ENCODE measurements around the gene SOHLH1. TPM values are rescaled to one million over a fixed set of nuclear protein-coding genes. Genes with fewer than 3 reads are reported as not detected.

The SOHLH1 gene
- total and polyA plus RNA-seq, 8 donors: 0.31 TPM; not detected in 7

DNA sequence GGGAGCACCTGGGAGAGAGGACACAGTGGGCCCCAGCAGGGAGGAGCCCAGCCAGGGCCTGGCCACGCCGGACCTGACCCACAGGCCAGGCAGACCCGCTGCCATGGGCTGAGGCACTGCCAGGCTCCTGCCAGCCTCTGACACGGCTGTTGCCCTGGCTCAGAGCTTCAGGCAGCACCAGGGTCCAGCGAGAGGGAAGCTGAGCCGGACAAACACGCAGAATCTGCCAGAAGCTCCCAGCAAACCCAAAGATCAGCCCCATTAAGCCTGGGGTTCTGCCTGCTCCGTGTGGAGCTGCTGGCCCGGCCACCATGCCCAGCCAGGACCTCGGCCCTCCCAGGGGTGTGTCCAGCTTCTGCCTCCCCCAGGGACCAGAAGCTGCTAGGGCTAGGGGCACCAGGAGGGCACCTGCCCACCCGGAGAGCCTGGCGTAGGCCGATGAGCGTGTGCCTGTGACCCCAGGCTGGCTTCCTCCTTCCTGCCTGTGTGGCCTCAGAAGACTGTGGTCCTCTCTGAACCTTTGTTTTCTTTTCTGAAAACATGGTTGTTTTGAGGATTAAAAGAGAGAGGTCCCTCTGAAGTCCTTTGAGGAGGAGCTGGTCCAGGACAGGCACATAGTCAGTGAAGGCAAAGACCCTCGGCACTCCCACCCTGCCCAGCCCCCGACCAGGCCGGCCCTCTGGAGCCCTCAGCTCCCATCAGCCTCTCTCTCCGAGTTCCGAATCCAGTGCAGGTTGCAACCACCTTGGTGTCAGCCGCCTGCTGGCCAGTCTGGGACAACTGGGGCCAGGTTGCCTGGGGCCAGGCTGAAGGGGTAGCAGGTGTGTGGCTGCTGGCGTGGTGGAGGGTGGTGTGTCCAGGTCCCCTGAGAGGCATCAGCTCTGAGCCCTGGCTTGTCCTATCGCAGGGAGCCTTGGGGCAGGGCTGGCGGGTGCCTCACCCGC is 42.3 kb upstream of the SOHLH1 start:
- ATAC-seq (no peak), DNase-seq (no peak), FAIRE-seq (no peak)
- Histone ChIP-seq H3K9me3 (no peaks in the 10 kb centered on the region), H3K4me3 (no peak overlapping the region), H3K4me1 (no peaks in the 10 kb centered on the region), H3K27ac (no peak overlapping the region), H3K27me3 (no peaks in the 10 kb centered on the region), H3K36me3 (no peaks in the 10 kb centered on the region)
- intact Hi-C loops (cut with DNase I): no loop called here
- WGBS, 2 donors: 44 to 54% methylated on average over 21 to 24 of the region's 24 CpGs
- TF ChIP-seq, protein P1, sequence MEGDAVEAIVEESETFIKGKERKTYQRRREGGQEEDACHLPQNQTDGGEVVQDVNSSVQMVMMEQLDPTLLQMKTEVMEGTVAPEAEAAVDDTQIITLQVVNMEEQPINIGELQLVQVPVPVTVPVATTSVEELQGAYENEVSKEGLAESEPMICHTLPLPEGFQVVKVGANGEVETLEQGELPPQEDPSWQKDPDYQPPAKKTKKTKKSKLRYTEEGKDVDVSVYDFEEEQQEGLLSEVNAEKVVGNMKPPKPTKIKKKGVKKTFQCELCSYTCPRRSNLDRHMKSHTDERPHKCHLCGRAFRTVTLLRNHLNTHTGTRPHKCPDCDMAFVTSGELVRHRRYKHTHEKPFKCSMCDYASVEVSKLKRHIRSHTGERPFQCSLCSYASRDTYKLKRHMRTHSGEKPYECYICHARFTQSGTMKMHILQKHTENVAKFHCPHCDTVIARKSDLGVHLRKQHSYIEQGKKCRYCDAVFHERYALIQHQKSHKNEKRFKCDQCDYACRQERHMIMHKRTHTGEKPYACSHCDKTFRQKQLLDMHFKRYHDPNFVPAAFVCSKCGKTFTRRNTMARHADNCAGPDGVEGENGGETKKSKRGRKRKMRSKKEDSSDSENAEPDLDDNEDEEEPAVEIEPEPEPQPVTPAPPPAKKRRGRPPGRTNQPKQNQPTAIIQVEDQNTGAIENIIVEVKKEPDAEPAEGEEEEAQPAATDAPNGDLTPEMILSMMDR (IDR thresholded peaks at IDR 0.05): no peak

DNA sequence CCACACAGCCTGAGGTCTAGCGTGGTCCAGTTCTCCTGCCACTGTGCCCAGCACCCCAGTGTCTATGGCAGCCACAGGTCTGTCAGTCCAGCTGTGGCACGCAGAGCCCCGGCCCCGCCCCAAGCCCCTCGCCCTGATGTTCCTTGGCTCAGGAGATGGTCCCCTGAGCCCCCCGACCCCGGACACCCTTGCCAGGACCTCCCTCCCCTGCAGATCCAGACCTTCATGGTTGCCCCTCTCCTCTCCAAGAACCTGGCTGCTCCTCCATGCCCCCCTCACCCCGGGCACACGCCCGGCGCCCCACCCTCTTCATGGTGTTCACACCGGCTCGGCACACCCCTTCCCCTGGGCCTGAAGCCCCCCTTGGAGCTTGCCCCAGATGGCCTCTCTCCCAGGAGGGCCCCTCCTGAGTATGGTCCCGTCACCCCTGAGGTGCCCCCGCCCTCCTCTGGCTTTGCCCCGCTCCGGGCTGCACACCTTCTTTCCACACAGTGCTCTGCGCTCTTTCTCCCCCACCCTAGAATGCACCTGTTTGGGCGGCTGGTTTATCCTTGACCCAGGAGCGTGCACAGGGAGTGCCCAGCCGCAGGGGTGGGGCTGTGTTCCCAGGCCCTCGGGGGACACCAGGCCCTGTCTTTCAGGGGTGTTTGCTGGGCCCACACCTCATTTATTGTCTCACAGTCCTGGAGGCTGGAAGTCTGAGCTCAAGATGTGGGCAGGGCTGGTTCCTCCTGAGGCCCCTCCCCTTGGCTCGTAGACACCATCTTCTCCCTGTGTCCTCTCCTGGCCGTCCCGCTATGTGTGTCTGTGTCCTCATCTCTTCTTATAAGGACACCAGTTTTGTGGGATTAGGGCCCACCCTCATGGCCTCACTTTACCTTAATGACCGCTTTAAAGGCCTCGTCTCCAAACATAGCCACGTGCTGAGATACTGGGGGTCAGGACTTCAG is 40.3 kb upstream of the SOHLH1 start:
- DNase-seq: no peak
- WGBS, 2 donors: 46 to 51% methylated on average over 26 to 28 of the region's 28 CpGs
- no peak for FAIRE-seq

DNA sequence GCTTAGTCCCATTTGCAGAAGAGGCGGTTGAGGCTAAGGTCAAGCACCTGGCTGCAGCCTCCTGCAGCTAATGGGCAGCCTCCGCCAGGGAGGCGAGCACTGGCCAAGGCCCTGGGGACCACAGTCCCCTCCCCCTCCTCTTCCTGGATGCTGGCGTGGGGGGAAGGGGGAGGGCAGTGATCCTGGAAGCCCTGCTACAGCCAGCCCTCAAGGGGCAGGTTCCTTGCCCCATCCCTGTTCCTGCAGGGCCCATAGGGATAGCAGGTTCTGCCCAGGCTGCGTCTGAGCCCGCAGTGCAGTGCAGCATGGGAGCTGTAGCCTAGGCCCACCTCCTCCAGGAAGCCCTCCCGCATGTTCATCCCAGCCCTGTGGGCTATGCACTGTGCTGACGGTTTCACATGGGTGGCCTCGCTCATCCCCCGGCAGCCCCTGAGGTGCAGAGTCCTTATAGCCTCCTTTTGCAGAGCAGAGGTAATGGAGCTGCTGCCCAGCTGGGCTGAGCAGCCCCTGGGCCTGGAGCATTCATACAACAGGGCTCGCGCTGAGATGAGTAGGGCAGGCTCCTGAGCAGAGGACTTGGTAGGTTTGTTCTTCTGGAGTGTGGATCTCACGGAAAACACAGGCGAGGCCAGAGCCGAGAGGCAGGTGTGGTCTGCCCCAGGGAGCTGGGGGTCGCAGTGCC is 38.7 kb upstream of the SOHLH1 start:
- intact Hi-C loops (cut with DNase I): no loop called here
- FAIRE-seq: no peak
- DNase-seq: no peak
- Histone ChIP-seq H3K27ac (no peak overlapping the region), H3K27me3 (no peaks in the 10 kb centered on the region), H3K4me3 (no peak overlapping the region), H3K36me3 (no peaks in the 10 kb centered on the region), H3K9me3 (no peaks in the 10 kb centered on the region), H3K4me1 (no peaks in the 10 kb centered on the region)
- WGBS, 2 donors: 43 to 56% methylated on average over 16 of the region's 16 CpGs
- no peak for ATAC-seq
- TF ChIP-seq, protein P1 (IDR thresholded peaks at IDR 0.05): no peak

More for the DNA sequence above, 40.3 kb upstream of the SOHLH1 start:
- H3K27ac ChIP-seq: no peak overlapping the region
- TF ChIP-seq, protein P1 (IDR thresholded peaks at IDR 0.05): no peak
- no peak for ATAC-seq
- no peaks in the 10 kb centered on the region for H3K27me3 ChIP-seq
- intact Hi-C loops (cut with DNase I): no loop called here
- no peak overlapping the region for H3K4me3 ChIP-seq
- H3K9me3 ChIP-seq: no peaks in the 10 kb centered on the region
- H3K36me3 ChIP-seq: no peaks in the 10 kb centered on the region
- no peaks in the 10 kb centered on the region for H3K4me1 ChIP-seq

DNA sequence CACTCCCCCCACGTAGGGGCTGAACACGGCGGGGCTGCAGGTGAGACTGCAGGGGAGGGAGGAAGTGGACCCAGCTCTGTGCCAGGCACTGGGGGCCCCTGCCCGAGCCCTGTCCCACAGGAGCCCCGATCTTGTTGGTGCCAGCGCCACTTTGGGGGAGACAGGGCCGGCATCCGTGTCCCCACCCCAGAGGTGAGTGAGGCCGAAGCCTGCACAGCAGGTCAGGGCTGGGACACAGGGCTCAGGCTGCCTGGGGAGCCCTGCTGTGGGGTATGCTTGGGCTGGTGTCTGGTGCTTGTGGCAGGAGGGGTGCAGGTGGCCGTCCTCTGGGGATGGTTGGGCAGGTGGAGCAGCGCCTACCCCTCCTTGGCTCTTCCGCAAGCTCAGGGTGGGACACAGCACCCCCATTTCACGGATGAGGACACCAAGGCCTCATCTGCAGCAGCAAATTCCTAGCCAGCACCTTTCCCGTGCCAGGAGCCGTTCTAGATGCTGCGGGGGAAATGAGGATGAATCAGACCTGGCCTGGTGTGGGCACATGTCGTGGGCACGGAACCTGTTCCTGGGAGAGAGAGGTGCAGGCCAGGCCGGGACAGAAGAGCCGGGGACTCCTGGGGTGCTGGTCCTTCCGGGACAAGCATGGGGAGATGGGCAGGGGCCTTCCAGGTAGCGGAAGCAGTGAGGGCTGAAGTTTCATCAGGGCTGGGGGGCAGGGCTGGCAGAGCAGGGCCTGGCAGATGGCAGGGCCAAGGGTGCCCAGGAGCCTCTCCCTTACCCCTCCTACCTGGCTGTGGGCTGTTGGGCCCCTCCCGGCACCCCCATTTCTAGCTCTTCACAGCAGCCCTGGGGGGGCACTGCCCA is 37.9 kb upstream of the SOHLH1 start:
- TF ChIP-seq, protein P1 (IDR thresholded peaks at IDR 0.05): no peak
- no peaks in the 10 kb centered on the region for H3K27me3 ChIP-seq
- H3K36me3 ChIP-seq: no peaks in the 10 kb centered on the region
- no peak overlapping the region for H3K4me3 ChIP-seq
- ATAC-seq: no peak
- DNase-seq: no peak
- intact Hi-C loops (cut with DNase I): no loop called here
- no peaks in the 10 kb centered on the region for H3K4me1 ChIP-seq
- 33 to 42% methylated on average over 23 of the region's 23 CpGs for WGBS, 2 donors
- no peak overlapping the region for H3K27ac ChIP-seq
- H3K9me3 ChIP-seq: no peaks in the 10 kb centered on the region
- FAIRE-seq: no peak

Data from pancreas (tissue), 10 donors.